T-helper 2 cell treated with Interferon-gamma antibody and Interleukin-4, amounts not matched to agents 5 μg/mL and 100 μg/mL, for 36 hours (primary cell): ENCODE measurements around the gene SPAG6.

ENCODE experiments used
- DNase-seq: peaks from one replicate; pipeline ENCODE4 v3.0.0; 2021; ENCODE audit warnings: low spot score
- H3K27ac Mint-ChIP-seq: one replicate; pipeline ENCODE4 v1.8.0; 2021; ENCODE audit warnings: mild to moderate bottlenecking, mixed read lengths
- H3K27me3 Mint-ChIP-seq: one replicate; pipeline ENCODE4 v1.8.0; 2021; ENCODE audit warnings: low read depth, mixed read lengths
- H3K36me3 Mint-ChIP-seq: one replicate; pipeline ENCODE4 v1.8.0; 2021; ENCODE audit warnings: low read depth, mixed read lengths
- H3K4me1 Mint-ChIP-seq: one replicate; pipeline ENCODE4 v1.8.0; 2021; ENCODE audit warnings: low read depth, mixed read lengths
- H3K4me3 Mint-ChIP-seq: one replicate; pipeline ENCODE4 v1.8.0; 2022; ENCODE audit warnings: mild to moderate bottlenecking, moderate library complexity, mixed read lengths
- H3K9me3 Mint-ChIP-seq: one replicate; pipeline ENCODE4 v1.8.0; 2021; ENCODE audit warnings: mixed read lengths

The SPAG6 gene

GRCh38 chr10:22464966-22465629 is 119.8 kb downstream of the SPAG6 start:
- H3K27me3 Mint-ChIP-seq: peaks cover 8% of the 10 kb centered on the region
- no peaks in the 10 kb centered on the region for H3K9me3 Mint-ChIP-seq
- no peak overlapping the region for H3K27ac Mint-ChIP-seq
- H3K4me3 Mint-ChIP-seq: no peak overlapping the region
- peaks cover 2% of the 10 kb centered on the region for H3K4me1 Mint-ChIP-seq
- no peak for DNase-seq
- H3K36me3 Mint-ChIP-seq: no peaks in the 10 kb centered on the region

- peaks cover 18% of the 10 kb centered on the region for H3K27me3 Mint-ChIP-seq
- no peaks in the 10 kb centered on the region for H3K9me3 Mint-ChIP-seq
- H3K27ac Mint-ChIP-seq: no peak overlapping the region
- no peaks in the 10 kb centered on the region for H3K36me3 Mint-ChIP-seq
- DNase-seq: no peak
- H3K4me3 Mint-ChIP-seq: no peak overlapping the region
- H3K4me1 Mint-ChIP-seq: peaks cover 2% of the 10 kb centered on the region
Observed at GRCh38 chr10:22466763-22467334, 121.6 kb downstream of the SPAG6 start.
